WI38 (cell line): ENCODE measurements around the gene HNRNPL.
"Not testable (repeated sequence)": the region's sequence is repeated elsewhere in the genome, so short reads cannot be mapped to it uniquely, and the experiment has no call there.

Source experiments
- H3K4me3 ChIP-seq: 2 replicates; pipeline ENCODE4 v1.5.1; 2011; ENCODE audit warnings: low read depth, mild to moderate bottlenecking, control low read depth, low read length
- CTCF ChIP-seq: IDR thresholded peaks from 2 replicates; pipeline ENCODE4 v1.5.1; 2012; ENCODE audit warnings: low read depth, mild to moderate bottlenecking, control low read depth, low read length

The HNRNPL gene

DNA sequence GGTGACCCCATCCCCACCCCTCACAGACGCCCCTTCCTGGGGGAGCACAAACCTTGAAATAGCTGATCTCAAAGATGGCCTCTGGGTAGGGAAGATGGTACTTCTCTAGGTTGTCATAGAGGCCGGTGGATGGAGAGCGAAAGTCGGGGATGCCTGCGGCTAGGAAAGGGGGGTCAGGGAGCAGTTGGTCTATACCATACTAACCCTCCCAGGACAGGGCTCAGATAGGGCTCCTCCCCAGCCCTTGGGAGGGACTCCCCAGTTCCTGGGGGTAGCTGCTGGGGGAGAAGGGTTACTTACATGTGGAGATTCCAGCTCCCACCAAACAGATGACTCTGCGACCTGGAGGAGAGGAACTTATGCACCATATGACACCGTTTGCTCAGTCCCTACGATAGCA lies 40.0 kb upstream of the HNRNPL start:
- TF ChIP-seq CTCF = no peak
- no peak overlapping the region for H3K4me3 ChIP-seq

GRCh38 chr19:38888876-38889275 lies 39.1 kb upstream of the HNRNPL start:
- H3K4me3 ChIP-seq = no peak overlapping the region
- TF ChIP-seq CTCF = no peak

DNA sequence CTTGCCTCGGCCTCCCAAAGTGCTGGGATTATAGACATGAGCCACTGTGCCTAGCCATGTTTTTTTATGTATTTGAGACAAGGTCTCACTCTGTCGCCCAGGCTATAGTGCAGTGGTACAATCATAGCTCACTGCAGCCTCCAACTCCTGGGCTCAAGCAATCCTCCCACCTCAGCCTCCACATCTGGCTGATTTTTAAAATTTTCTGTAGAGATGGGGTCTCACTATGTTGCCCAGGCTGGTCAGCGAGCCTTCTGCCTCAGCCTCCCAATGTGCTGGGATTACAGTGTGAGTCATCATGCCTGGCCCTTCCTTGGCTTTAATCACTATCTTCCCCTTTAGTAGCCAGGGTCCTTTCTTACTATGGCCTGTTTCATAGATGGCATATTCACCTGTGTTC lies 34.9 kb upstream of the HNRNPL start:
- not testable (repeated sequence) for H3K4me3 ChIP-seq

- TF ChIP-seq CTCF = no peak
These were observed 33.5 kb upstream of the HNRNPL start for GRCh38 chr19:38883286-38883685.

GRCh38 chr19:38880882-38881609 lies 31.3 kb upstream of the HNRNPL start:
- H3K4me3 ChIP-seq = no peak overlapping the region
- no peak for TF ChIP-seq CTCF

More at GRCh38 chr19:38883286-38883685, 33.5 kb upstream of the HNRNPL start:
- no peak overlapping the region for H3K4me3 ChIP-seq

DNA sequence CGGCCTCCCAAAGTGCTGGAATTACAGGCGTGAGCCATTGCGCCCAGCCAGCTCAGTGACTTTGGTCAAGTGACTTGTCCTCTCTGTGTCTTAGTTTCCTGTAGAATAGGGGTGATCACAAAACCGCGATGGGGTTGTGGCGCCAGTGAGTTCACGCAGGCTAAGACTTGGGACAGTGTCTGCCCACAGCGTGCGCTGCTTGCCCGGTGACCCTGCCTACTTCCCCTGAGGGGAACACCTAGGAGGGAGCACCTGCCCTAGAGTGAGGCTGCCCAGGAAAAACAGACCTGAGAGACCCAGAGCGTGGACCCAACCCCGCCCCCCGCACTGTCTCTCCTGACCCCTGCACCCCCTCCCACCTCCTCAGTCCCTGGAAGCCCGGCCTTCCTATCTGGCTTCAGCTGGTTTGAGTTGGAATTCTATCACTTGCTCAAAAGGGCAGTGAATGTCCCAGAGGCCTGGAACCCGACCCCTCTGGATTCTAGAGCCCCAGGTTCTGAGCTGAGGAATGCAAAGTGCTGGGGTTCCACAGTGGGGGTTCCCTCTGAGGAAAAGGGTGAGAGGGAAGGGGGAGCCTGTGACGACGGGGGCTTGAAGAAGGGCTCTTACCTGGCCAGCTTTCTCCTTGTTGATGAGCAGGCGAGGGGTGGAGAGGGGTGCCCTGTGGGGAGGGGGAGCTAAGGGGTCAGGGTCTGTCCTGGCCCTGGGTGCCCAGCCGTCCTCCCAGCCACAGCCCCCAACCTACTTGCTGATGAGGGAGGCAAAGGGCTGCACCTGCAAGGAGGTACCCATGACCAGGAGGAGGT lies 30.5 kb upstream of the HNRNPL start:
- TF ChIP-seq CTCF = no peak

GRCh38 chr19:38879400-38879751 lies 29.6 kb upstream of the HNRNPL start:
- H3K4me3 ChIP-seq = no peak overlapping the region
- TF ChIP-seq CTCF = no peak

More for the DNA sequence above, 30.5 kb upstream of the HNRNPL start:
- no peak overlapping the region for H3K4me3 ChIP-seq
